ENCODE measurements around the gene CARD14. TPM values are rescaled to one million over a fixed set of nuclear protein-coding genes. Genes with fewer than 3 reads are reported as not detected.

The CARD14 gene
- total RNA-seq, 1 experiment from 2014 or later: not detected

- CTCF ChIA-PET: no interaction called here
- H3K36me3 ChIP-seq (ENCODE audit: control insufficient read depth, insufficient read depth, low read length): no peaks in the 10 kb centered on the region; the same call in 1 of the 2 replicates
These were observed 39.9 kb downstream of the CARD14 start for GRCh38 chr17:80209765-80210164.

GRCh38 chr17:80210348-80211108 is 40.7 kb downstream of the CARD14 start:
- Histone ChIP-seq H3K4me3 (ENCODE audit: low read depth in 2 of 2, low read length in 2 of 2) (no peak overlapping the region), H3K4me1 (ENCODE audit: control insufficient read depth, insufficient read depth, low read length) (no peaks in the 10 kb centered on the region), H3K27me3 (ENCODE audit: control insufficient read depth, insufficient read depth, low read length) (no peaks in the 10 kb centered on the region), H3K27ac (ENCODE audit: low read length) (no peak overlapping the region), H3K9me3 (ENCODE audit: control insufficient read depth, insufficient read depth, low read depth, low read length) (no peaks in the 10 kb centered on the region), H3K36me3 (ENCODE audit: control insufficient read depth, insufficient read depth, low read length) (no peaks in the 10 kb centered on the region; the same call in 1 of the 2 replicates)
- ChIA-PET CTCF (no interaction called here), POLR2A (no interaction called here)
- no peak for TF ChIP-seq CTCF (IDR thresholded peaks at IDR 0.05)
- TF ChIP-seq REST (IDR thresholded peaks at IDR 0.05; ENCODE audit: insufficient read depth in 1 of 2, low read depth in 2 of 2, low read length in 1 of 2): no peak
- no peak for TF ChIP-seq SIN3A (IDR thresholded peaks at IDR 0.05; ENCODE audit: borderline replicate concordance, insufficient read depth, low read depth, low read length)
- TF ChIP-seq TCF7L2 (IDR thresholded peaks at IDR 0.05; ENCODE audit: low read depth, low read length): no peak
- TF ChIP-seq POLR2AphosphoS5 (IDR thresholded peaks at IDR 0.05; ENCODE audit: low read depth, low read length): no peak
- DNase-seq (ENCODE audit: low read depth, low spot score) (no peak), ATAC-seq (no peak)
- intact Hi-C loops (cut with micrococcal nuclease; ENCODE audit: unreplicated experiment) (no loop called here), in situ Hi-C loops (cut with HindIII; ENCODE audit: low pct_unique_long_range_greater_than_20kb, low sequenced_read_pairs) (no loop called here)
- no TSS peak for BruUV-seq (replicated peaks)

More at GRCh38 chr17:80209765-80210164, 39.9 kb downstream of the CARD14 start:
- in situ Hi-C loops (cut with HindIII; ENCODE audit: low pct_unique_long_range_greater_than_20kb, low sequenced_read_pairs): no loop called here
- POLR2A ChIA-PET: no interaction called here
- no peak overlapping the region for H3K27ac ChIP-seq (ENCODE audit: low read length)
- no peaks in the 10 kb centered on the region for H3K9me3 ChIP-seq (ENCODE audit: control insufficient read depth, insufficient read depth, low read depth, low read length)
- ATAC-seq (no peak), DNase-seq (ENCODE audit: low read depth, low spot score) (no peak)
- BruUV-seq (replicated peaks): no TSS peak
- intact Hi-C loops (cut with micrococcal nuclease; ENCODE audit: unreplicated experiment): no loop called here
- H3K4me3 ChIP-seq (ENCODE audit: low read depth in 2 of 2, low read length in 2 of 2): no peak overlapping the region
- H3K27me3 ChIP-seq (ENCODE audit: control insufficient read depth, insufficient read depth, low read length): no peaks in the 10 kb centered on the region
- H3K4me1 ChIP-seq (ENCODE audit: control insufficient read depth, insufficient read depth, low read length): no peaks in the 10 kb centered on the region
- TF ChIP-seq SIN3A (IDR thresholded peaks at IDR 0.05; ENCODE audit: borderline replicate concordance, insufficient read depth, low read depth, low read length) (no peak), TCF7L2 (IDR thresholded peaks at IDR 0.05; ENCODE audit: low read depth, low read length) (no peak), CTCF (IDR thresholded peaks at IDR 0.05) (no peak)
